Trophoblast cell (in vitro differentiated cells and primary cell): ENCODE measurements around the gene OR1D5.
"Not testable (repeated sequence)": the region's sequence is repeated elsewhere in the genome, so short reads cannot be mapped to it uniquely, and the experiment has no call there.

Experiments used
- DNase-seq, 2 donors: peaks; one replicate each; pipeline ENCODE4 v3.0.0-alpha.2; 2016
- H2AFZ ChIP-seq: 2 replicates; pipeline ENCODE4 v1.6.1; 2013; ENCODE audit warnings: low read length, moderate library complexity, mild to moderate bottlenecking; ENCODE audit not compliant: insufficient read depth, poor library complexity
- H2AK5ac ChIP-seq: 2 replicates; pipeline ENCODE4 v1.6.1; 2013; ENCODE audit warnings: mild to moderate bottlenecking, low read length
- H2BK120ac ChIP-seq: 2 replicates; pipeline ENCODE4 v1.6.1; 2013; ENCODE audit warnings: low read length, mild to moderate bottlenecking, moderate library complexity; ENCODE audit not compliant: insufficient read depth, poor library complexity
- H2BK12ac ChIP-seq: 2 replicates; pipeline ENCODE4 v1.6.1; 2013; ENCODE audit warnings: mild to moderate bottlenecking, low read length, moderate library complexity
- H2BK5ac ChIP-seq: 2 replicates; pipeline ENCODE4 v1.6.1; 2013; ENCODE audit warnings: low read length, low read depth, moderate library complexity, mild to moderate bottlenecking; ENCODE audit not compliant: poor library complexity
- H3K14ac ChIP-seq: 2 replicates; pipeline ENCODE4 v1.6.1; 2013; ENCODE audit warnings: mild to moderate bottlenecking, low read length
- H3K18ac ChIP-seq: 2 replicates; pipeline ENCODE4 v1.6.1; 2013; ENCODE audit warnings: mild to moderate bottlenecking, low read length
- H3K23ac ChIP-seq: 2 replicates; pipeline ENCODE4 v1.6.1; 2013; ENCODE audit warnings: low read length
- H3K27ac ChIP-seq: 2 replicates; pipeline ENCODE4 v1.5.1; 2013; ENCODE audit warnings: low read depth, mild to moderate bottlenecking, inconsistent platforms, low read length, moderate library complexity
- H3K27me3 ChIP-seq: 2 replicates; pipeline ENCODE4 v1.6.1; 2013; ENCODE audit warnings: inconsistent platforms, mild to moderate bottlenecking, low read length, moderate library complexity; ENCODE audit not compliant: insufficient read depth
- H3K36me3 ChIP-seq, 2 experiments: 1 replicate in 1 of 2; 2 replicates in 1 of 2; pipeline ENCODE4 v1.6.1; 2013; ENCODE audit warnings: low read length in 2 of 2, mild to moderate bottlenecking in 2 of 2, moderate library complexity in 1 of 2; ENCODE audit not compliant: insufficient read depth in 2 of 2, control insufficient read depth in 1 of 2
- H3K4ac ChIP-seq: 2 replicates; pipeline ENCODE4 v1.6.1; 2013; ENCODE audit warnings: low read depth, mild to moderate bottlenecking, low read length, moderate library complexity
- H3K4me1 ChIP-seq, 2 experiments: 1 replicate in 1 of 2; 2 replicates in 1 of 2; pipeline ENCODE4 v1.6.1; 2013; ENCODE audit warnings: low read length in 2 of 2, mild to moderate bottlenecking in 2 of 2, moderate library complexity in 1 of 2; ENCODE audit not compliant: insufficient read depth in 2 of 2, control insufficient read depth in 1 of 2
- H3K4me2 ChIP-seq: 2 replicates; pipeline ENCODE4 v1.6.1; 2013; ENCODE audit warnings: inconsistent platforms, mild to moderate bottlenecking, low read length, moderate library complexity
- H3K4me3 ChIP-seq: 2 replicates; pipeline ENCODE4 v1.5.1; 2013; ENCODE audit warnings: mild to moderate bottlenecking, low read depth, low read length, inconsistent platforms
- H3K79me1 ChIP-seq: one replicate; pipeline ENCODE4 v1.6.1; 2013; ENCODE audit warnings: low read length
- H3K79me2 ChIP-seq: 2 replicates; pipeline ENCODE4 v1.6.1; 2013; ENCODE audit warnings: low read length, mild to moderate bottlenecking; ENCODE audit not compliant: control insufficient read depth, insufficient read depth, poor library complexity
- H3K9ac ChIP-seq: 2 replicates; pipeline ENCODE4 v1.6.1; 2013; ENCODE audit warnings: mild to moderate bottlenecking, low read length
- H3K9me3 ChIP-seq: 2 replicates; pipeline ENCODE4 v1.6.1; 2013; ENCODE audit warnings: low read depth, mild to moderate bottlenecking, control low read depth, inconsistent platforms, low read length; ENCODE audit not compliant: insufficient read depth
- H4K12ac ChIP-seq: 2 replicates; pipeline ENCODE4 v1.6.1; 2013; ENCODE audit warnings: low read depth, mild to moderate bottlenecking, low read length, moderate library complexity
- H4K8ac ChIP-seq: 2 replicates; pipeline ENCODE4 v1.6.1; 2013; ENCODE audit warnings: low read depth, mild to moderate bottlenecking, low read length, moderate library complexity
- H4K91ac ChIP-seq: one replicate; pipeline ENCODE4 v1.6.1; 2013; ENCODE audit warnings: low read depth, mild to moderate bottlenecking, low read length, moderate library complexity
- WGBS: extraction: QIAGEN DNeasy Blood & Tissue Kit; methylation state at CpG from one replicate; pipeline ENCODE4 v1.1.7; 2013; ENCODE audit warnings: missing lambda C conversion rate; ENCODE audit not compliant: insufficient read length, insufficient coverage; ENCODE audit errors: extremely low coverage; 5-methylcytosine and 5-hydroxymethylcytosine counted together

OR1D5 gene

GRCh38 chr17:3032258-3033247 lies 30.9 kb downstream of the OR1D5 start:
- Histone ChIP-seq H3K4me2 (no peak overlapping the region), H3K18ac (no peak overlapping the region), H3K23ac (no peak overlapping the region), H4K12ac (no peak overlapping the region), H3K4ac (no peak overlapping the region), H4K91ac (no peak overlapping the region), H2BK5ac (no peak overlapping the region), H2AFZ (no peak overlapping the region), H3K4me3 (no peak overlapping the region), H4K8ac (no peak overlapping the region), H3K79me1 (no peaks in the 10 kb centered on the region), H3K79me2 (no peaks in the 10 kb centered on the region), H2BK12ac (no peak overlapping the region), H3K27me3 (no peaks in the 10 kb centered on the region), H3K9me3 (no peaks in the 10 kb centered on the region), H2BK120ac (no peak overlapping the region), H3K36me3 (peaks cover 2 to 11% of the 10 kb centered on the region in 2 experiments), H3K9ac (no peak overlapping the region), H3K14ac (no peak overlapping the region), H3K27ac (no peak overlapping the region), H2AK5ac (no peak overlapping the region), H3K4me1 (no peaks in the 10 kb centered on the region)
- no CpG with 5 or more reads among the region's 27 CpGs for WGBS
- DNase-seq, result no peak

GRCh38 chr17:3030852-3031470 lies 32.4 kb downstream of the OR1D5 start:
- WGBS, result no CpG with 5 or more reads among the region's 14 CpGs
- not testable (repeated sequence) for H4K8ac ChIP-seq, H2BK120ac ChIP-seq, H3K9me3 ChIP-seq, H4K12ac ChIP-seq, H3K4me1 ChIP-seq, H3K4ac ChIP-seq, H2BK5ac ChIP-seq, H3K27ac ChIP-seq, H3K18ac ChIP-seq, H4K91ac ChIP-seq, H3K14ac ChIP-seq, H3K23ac ChIP-seq, H2BK12ac ChIP-seq, H2AFZ ChIP-seq, H3K79me1 ChIP-seq, H3K4me3 ChIP-seq, H3K4me2 ChIP-seq, H3K27me3 ChIP-seq, H3K9ac ChIP-seq, H3K79me2 ChIP-seq, H2AK5ac ChIP-seq, DNase-seq
- H3K36me3 ChIP-seq, result peaks cover 9 to 15% of the 10 kb centered on the region in 2 experiments

GRCh38 chr17:3030096-3030495 lies 33.3 kb downstream of the OR1D5 start:
- Histone ChIP-seq H3K4ac (no peak overlapping the region), H3K4me1 (no peaks in the 10 kb centered on the region), H2BK12ac (no peak overlapping the region), H3K79me1 (no peaks in the 10 kb centered on the region), H2BK5ac (no peak overlapping the region), H4K12ac (no peak overlapping the region), H2BK120ac (no peak overlapping the region), H3K14ac (no peak overlapping the region), H3K4me3 (no peak overlapping the region), H4K8ac (no peak overlapping the region), H3K9ac (no peak overlapping the region), H3K9me3 (no peaks in the 10 kb centered on the region), H2AK5ac (no peak overlapping the region), H3K36me3 (peaks cover 9 to 18% of the 10 kb centered on the region in 2 experiments), H3K18ac (no peak overlapping the region), H3K27ac (no peak overlapping the region), H3K79me2 (no peaks in the 10 kb centered on the region), H4K91ac (no peak overlapping the region), H2AFZ (no peak overlapping the region), H3K23ac (no peak overlapping the region), H3K27me3 (no peaks in the 10 kb centered on the region), H3K4me2 (no peak overlapping the region)
- no peak for DNase-seq
- no CpG with 5 or more reads among the region's 7 CpGs for WGBS

- Histone ChIP-seq H3K79me1 (no peaks in the 10 kb centered on the region), H3K18ac (no peak overlapping the region), H3K4me1 (no peaks in the 10 kb centered on the region), H2BK120ac (no peak overlapping the region), H3K36me3 (peaks cover 9 to 18% of the 10 kb centered on the region in 2 experiments), H3K14ac (no peak overlapping the region), H3K79me2 (no peaks in the 10 kb centered on the region), H4K8ac (no peak overlapping the region), H3K9me3 (no peaks in the 10 kb centered on the region), H3K4me2 (no peak overlapping the region), H3K4me3 (no peak overlapping the region), H3K9ac (no peak overlapping the region), H2AFZ (no peak overlapping the region), H2AK5ac (no peak overlapping the region), H3K27ac (no peak overlapping the region), H2BK12ac (no peak overlapping the region), H3K23ac (no peak overlapping the region), H3K27me3 (no peaks in the 10 kb centered on the region), H4K12ac (no peak overlapping the region), H2BK5ac (no peak overlapping the region), H3K4ac (no peak overlapping the region), H4K91ac (no peak overlapping the region)
- WGBS, result no CpG with 5 or more reads among the region's 19 CpGs
- DNase-seq, result no peak
Measured at GRCh38 chr17:3029213-3029913, 34.0 kb downstream of the OR1D5 start.
